WTC11 (cell line): ENCODE results near the gene SH3BP5L. TPM values are rescaled to one million over a fixed set of nuclear protein-coding genes. Genes with fewer than 3 reads are reported as not detected.
A peak's percentile ranks its signal among the peaks of the same experiment; 100 is the strongest.

ENCODE experiments used
- ATF1 ChIP-seq: sonication (generic); formaldehyde crosslinking; IDR thresholded peaks from 2 replicates; pipeline ENCODE4 v1.8.1; 2023; ENCODE audit warnings: mild to moderate bottlenecking, moderate library complexity, missing genetic modification reagents
- ELF4 ChIP-seq: sonication (generic); formaldehyde crosslinking; IDR thresholded peaks from 2 replicates; pipeline ENCODE4 v1.8.1; 2022; ENCODE audit warnings: low read depth, mild to moderate bottlenecking, moderate library complexity, missing genetic modification reagents
- EMX1 ChIP-seq: fragments of 250-450 bp; sonication (Bioruptor Pico); IDR thresholded peaks from 2 replicates; pipeline ENCODE4 v1.8.0; 2021; ENCODE audit warnings: mild to moderate bottlenecking
- FOXP1 ChIP-seq: sonication (generic); formaldehyde crosslinking; IDR thresholded peaks from 2 replicates; pipeline ENCODE4 v1.8.0; 2022; ENCODE audit warnings: missing genetic modification reagents, mild to moderate bottlenecking, moderate library complexity, borderline replicate concordance
- GABPB1 ChIP-seq: sonication (generic); formaldehyde crosslinking; IDR thresholded peaks from 2 replicates; pipeline ENCODE4 v1.8.1; 2023; ENCODE audit warnings: mild to moderate bottlenecking, missing genetic modification reagents
- HMGA2 ChIP-seq: fragments of 250-450 bp; sonication (Bioruptor Pico); IDR thresholded peaks from 2 replicates; pipeline ENCODE4 v1.4.0; 2021; ENCODE audit warnings: mild to moderate bottlenecking, moderate library complexity
- JAZF1 ChIP-seq: fragments of 250-450 bp; sonication (Bioruptor Pico); IDR thresholded peaks from 2 replicates; pipeline ENCODE4 v1.9.0; 2021; ENCODE audit warnings: moderate library complexity, mild to moderate bottlenecking, inconsistent platforms
- JUN ChIP-seq: sonication (generic); formaldehyde crosslinking; IDR thresholded peaks from 2 replicates; pipeline ENCODE4 v1.8.0; 2023; ENCODE audit warnings: mild to moderate bottlenecking, missing genetic modification reagents
- KAT7 ChIP-seq: sonication (generic); formaldehyde crosslinking; IDR thresholded peaks from 2 replicates; pipeline ENCODE4 v1.8.1; 2023; ENCODE audit warnings: missing genetic modification reagents, mild to moderate bottlenecking, borderline replicate concordance
- NFYB ChIP-seq: sonication (generic); formaldehyde crosslinking; conservative IDR thresholded peaks from 2 replicates; pipeline ENCODE4 v1.8.0; 2022; ENCODE audit warnings: low read depth, missing genetic modification reagents
- SOX15 ChIP-seq: fragments of 250-450 bp; sonication (Bioruptor Pico); IDR thresholded peaks from 2 replicates; pipeline ENCODE4 v1.9.0; 2021; ENCODE audit warnings: mild to moderate bottlenecking
- TEAD4 ChIP-seq: sonication (generic); formaldehyde crosslinking; IDR thresholded peaks from 2 replicates; pipeline ENCODE4 v1.8.0; 2022; ENCODE audit warnings: mild to moderate bottlenecking, missing genetic modification reagents
- ZNF138 ChIP-seq: sonication (generic); formaldehyde crosslinking; conservative IDR thresholded peaks from 2 replicates; pipeline ENCODE4 v1.8.1; 2022; ENCODE audit warnings: mild to moderate bottlenecking, moderate library complexity, missing genetic modification reagents
- ZNF219 ChIP-seq: sonication (generic); formaldehyde crosslinking; IDR thresholded peaks from 2 replicates; pipeline ENCODE4 v1.8.0; 2023; ENCODE audit warnings: missing genetic modification reagents, mild to moderate bottlenecking, borderline replicate concordance
- ZNF263 ChIP-seq: sonication (generic); formaldehyde crosslinking; IDR thresholded peaks from 2 replicates; pipeline ENCODE4 v1.8.1; 2022; ENCODE audit warnings: low read depth, mild to moderate bottlenecking, moderate library complexity, missing genetic modification reagents
- ZNF416 ChIP-seq: fragments of 250-450 bp; sonication (Bioruptor Pico); IDR thresholded peaks from 2 replicates; pipeline ENCODE4 v1.9.0; 2021; ENCODE audit warnings: mild to moderate bottlenecking, inconsistent platforms
- ZNF423 ChIP-seq: fragments of 250-450 bp; sonication (Bioruptor Pico); IDR thresholded peaks from 2 replicates; pipeline ENCODE4 v2.1.2; 2022; ENCODE audit warnings: mild to moderate bottlenecking, moderate library complexity
- total RNA-seq: library from RNA; stranded (reverse); gene quantifications from 3 replicates; pipeline ENCODE4 v1.2.3, GENCODE V29; 2021
- TF ChIP-seq, protein P1 (sequence below): fragments of 250-450 bp; sonication (Bioruptor Pico); IDR thresholded peaks from 2 replicates; pipeline ENCODE4 v1.9.0; 2021; ENCODE audit warnings: mild to moderate bottlenecking
- TF ChIP-seq, protein P2 (sequence below): sonication (generic); formaldehyde crosslinking; IDR thresholded peaks from 2 replicates; pipeline ENCODE4 v1.8.1; 2023; ENCODE audit warnings: mild to moderate bottlenecking, moderate library complexity, missing genetic modification reagents
- TF ChIP-seq, protein P3 (sequence below): fragments of 250-450 bp; sonication (Bioruptor Pico); IDR thresholded peaks from 2 replicates; pipeline ENCODE4 v1.9.0; 2021; ENCODE audit warnings: mild to moderate bottlenecking
- TF ChIP-seq, protein P4 (sequence below): sonication (generic); formaldehyde crosslinking; IDR thresholded peaks from 2 replicates; pipeline ENCODE4 v1.8.1; 2023; ENCODE audit warnings: mild to moderate bottlenecking, missing genetic modification reagents, borderline replicate concordance
- TF ChIP-seq, protein P5 (sequence below): sonication (generic); formaldehyde crosslinking; IDR thresholded peaks from 2 replicates; pipeline ENCODE4 v1.8.1; 2023; ENCODE audit warnings: mild to moderate bottlenecking, missing genetic modification reagents, moderate library complexity
- TF ChIP-seq, protein P6 (sequence below): sonication (generic); formaldehyde crosslinking; IDR thresholded peaks from 2 replicates; pipeline ENCODE4 v1.8.0; 2022; ENCODE audit warnings: mild to moderate bottlenecking, missing genetic modification reagents
- TF ChIP-seq, protein P7 (sequence below): fragments of 250-450 bp; sonication (Bioruptor Pico); conservative IDR thresholded peaks from 2 replicates; pipeline ENCODE4 v1.9.0; 2021; ENCODE audit warnings: mild to moderate bottlenecking
- TF ChIP-seq, protein P8 (sequence below): sonication (generic); formaldehyde crosslinking; IDR thresholded peaks from 2 replicates; pipeline ENCODE4 v1.8.1; 2022; ENCODE audit warnings: mild to moderate bottlenecking, moderate library complexity, missing genetic modification reagents

SH3BP5L gene
- total RNA-seq, 1 experiment from 2014 or later: 32.9 TPM

DNA sequence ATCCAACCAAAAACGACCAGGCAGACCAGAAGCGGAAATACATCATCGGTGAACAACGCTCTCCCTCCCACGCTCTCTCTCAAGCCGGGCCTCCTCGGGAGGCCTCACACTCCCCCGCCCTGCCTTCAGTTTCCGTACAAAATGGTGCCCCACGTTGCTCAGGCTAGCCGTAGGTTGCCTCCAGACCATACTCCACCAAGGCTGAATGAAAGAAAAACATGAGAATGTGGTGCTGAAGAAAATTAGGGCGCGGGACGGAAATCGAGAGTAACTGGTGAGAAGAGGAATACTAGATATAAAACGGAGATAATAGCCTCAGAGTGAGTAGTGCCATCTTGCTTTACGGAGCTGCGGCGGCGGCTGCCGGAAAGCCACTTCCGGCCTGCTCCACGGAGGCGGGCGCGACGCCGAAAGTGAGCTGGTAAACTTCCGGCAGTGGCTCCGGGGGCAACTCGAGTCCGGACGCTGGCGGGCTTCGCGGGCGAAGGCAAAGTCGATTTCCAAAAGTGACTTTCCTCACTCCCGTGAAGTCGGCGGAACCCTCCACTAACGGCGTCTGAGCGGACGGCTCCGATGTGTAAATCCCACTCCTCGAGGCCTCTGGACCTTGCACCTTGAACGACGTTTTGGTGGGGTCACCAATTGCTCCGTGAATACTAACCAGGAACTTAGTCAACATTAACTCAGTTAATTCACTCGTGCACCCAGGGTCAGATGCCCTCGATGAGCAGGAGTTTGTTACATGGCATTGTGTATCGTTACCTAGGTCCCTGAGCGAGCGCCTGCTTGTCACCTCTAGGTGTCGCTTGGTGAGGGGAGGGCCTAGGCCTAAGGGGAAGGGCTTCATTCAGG is at the start of gene SH3BP5L (continued):
- TF ChIP-seq, protein P1, sequence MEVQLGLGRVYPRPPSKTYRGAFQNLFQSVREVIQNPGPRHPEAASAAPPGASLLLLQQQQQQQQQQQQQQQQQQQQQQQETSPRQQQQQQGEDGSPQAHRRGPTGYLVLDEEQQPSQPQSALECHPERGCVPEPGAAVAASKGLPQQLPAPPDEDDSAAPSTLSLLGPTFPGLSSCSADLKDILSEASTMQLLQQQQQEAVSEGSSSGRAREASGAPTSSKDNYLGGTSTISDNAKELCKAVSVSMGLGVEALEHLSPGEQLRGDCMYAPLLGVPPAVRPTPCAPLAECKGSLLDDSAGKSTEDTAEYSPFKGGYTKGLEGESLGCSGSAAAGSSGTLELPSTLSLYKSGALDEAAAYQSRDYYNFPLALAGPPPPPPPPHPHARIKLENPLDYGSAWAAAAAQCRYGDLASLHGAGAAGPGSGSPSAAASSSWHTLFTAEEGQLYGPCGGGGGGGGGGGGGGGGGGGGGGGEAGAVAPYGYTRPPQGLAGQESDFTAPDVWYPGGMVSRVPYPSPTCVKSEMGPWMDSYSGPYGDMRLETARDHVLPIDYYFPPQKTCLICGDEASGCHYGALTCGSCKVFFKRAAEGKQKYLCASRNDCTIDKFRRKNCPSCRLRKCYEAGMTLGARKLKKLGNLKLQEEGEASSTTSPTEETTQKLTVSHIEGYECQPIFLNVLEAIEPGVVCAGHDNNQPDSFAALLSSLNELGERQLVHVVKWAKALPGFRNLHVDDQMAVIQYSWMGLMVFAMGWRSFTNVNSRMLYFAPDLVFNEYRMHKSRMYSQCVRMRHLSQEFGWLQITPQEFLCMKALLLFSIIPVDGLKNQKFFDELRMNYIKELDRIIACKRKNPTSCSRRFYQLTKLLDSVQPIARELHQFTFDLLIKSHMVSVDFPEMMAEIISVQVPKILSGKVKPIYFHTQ (CRISPR knock-in tag): no peak
- TF ChIP-seq, protein P2, sequence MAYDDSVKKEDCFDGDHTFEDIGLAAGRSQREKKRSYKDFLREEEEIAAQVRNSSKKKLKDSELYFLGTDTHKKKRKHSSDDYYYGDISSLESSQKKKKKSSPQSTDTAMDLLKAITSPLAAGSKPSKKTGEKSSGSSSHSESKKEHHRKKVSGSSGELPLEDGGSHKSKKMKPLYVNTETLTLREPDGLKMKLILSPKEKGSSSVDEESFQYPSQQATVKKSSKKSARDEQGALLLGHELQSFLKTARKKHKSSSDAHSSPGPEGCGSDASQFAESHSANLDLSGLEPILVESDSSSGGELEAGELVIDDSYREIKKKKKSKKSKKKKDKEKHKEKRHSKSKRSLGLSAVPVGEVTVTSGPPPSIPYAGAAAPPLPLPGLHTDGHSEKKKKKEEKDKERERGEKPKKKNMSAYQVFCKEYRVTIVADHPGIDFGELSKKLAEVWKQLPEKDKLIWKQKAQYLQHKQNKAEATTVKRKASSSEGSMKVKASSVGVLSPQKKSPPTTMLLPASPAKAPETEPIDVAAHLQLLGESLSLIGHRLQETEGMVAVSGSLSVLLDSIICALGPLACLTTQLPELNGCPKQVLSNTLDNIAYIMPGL (CRISPR knock-in tag): peak; percentile 60; the same call in 1 of the 2 replicates
- TF ChIP-seq ZNF416 (CRISPR knock-in tag) (no peak), ATF1 (CRISPR knock-in tag) (no peak), TEAD4 (CRISPR knock-in tag) (no peak), ELF4 (CRISPR knock-in tag) (no peak), NFYB (CRISPR knock-in tag) (no peak), EMX1 (CRISPR knock-in tag) (no peak), JAZF1 (CRISPR knock-in tag) (no peak), FOXP1 (CRISPR knock-in tag) (peak; percentile 87; the same call in 1 of the 2 replicates), JUN (no peak), ZNF263 (CRISPR knock-in tag) (no peak), ZNF423 (CRISPR knock-in tag) (no peak), KAT7 (CRISPR knock-in tag) (no peak), SOX15 (CRISPR knock-in tag) (no peak), ZNF138 (CRISPR knock-in tag) (no peak), HMGA2 (no peak), GABPB1 (CRISPR knock-in tag) (no peak; the same call in none of the 2 replicates), ZNF219 (CRISPR knock-in tag) (no peak)
- TF ChIP-seq, protein P3, sequence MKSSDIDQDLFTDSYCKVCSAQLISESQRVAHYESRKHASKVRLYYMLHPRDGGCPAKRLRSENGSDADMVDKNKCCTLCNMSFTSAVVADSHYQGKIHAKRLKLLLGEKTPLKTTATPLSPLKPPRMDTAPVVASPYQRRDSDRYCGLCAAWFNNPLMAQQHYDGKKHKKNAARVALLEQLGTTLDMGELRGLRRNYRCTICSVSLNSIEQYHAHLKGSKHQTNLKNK (CRISPR knock-in tag): no peak
- TF ChIP-seq, protein P4, sequence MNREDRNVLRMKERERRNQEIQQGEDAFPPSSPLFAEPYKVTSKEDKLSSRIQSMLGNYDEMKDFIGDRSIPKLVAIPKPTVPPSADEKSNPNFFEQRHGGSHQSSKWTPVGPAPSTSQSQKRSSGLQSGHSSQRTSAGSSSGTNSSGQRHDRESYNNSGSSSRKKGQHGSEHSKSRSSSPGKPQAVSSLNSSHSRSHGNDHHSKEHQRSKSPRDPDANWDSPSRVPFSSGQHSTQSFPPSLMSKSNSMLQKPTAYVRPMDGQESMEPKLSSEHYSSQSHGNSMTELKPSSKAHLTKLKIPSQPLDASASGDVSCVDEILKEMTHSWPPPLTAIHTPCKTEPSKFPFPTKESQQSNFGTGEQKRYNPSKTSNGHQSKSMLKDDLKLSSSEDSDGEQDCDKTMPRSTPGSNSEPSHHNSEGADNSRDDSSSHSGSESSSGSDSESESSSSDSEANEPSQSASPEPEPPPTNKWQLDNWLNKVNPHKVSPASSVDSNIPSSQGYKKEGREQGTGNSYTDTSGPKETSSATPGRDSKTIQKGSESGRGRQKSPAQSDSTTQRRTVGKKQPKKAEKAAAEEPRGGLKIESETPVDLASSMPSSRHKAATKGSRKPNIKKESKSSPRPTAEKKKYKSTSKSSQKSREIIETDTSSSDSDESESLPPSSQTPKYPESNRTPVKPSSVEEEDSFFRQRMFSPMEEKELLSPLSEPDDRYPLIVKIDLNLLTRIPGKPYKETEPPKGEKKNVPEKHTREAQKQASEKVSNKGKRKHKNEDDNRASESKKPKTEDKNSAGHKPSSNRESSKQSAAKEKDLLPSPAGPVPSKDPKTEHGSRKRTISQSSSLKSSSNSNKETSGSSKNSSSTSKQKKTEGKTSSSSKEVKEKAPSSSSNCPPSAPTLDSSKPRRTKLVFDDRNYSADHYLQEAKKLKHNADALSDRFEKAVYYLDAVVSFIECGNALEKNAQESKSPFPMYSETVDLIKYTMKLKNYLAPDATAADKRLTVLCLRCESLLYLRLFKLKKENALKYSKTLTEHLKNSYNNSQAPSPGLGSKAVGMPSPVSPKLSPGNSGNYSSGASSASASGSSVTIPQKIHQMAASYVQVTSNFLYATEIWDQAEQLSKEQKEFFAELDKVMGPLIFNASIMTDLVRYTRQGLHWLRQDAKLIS (CRISPR knock-in tag): no peak
- TF ChIP-seq, protein P5, sequence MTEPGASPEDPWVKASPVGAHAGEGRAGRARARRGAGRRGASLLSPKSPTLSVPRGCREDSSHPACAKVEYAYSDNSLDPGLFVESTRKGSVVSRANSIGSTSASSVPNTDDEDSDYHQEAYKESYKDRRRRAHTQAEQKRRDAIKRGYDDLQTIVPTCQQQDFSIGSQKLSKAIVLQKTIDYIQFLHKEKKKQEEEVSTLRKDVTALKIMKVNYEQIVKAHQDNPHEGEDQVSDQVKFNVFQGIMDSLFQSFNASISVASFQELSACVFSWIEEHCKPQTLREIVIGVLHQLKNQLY (CRISPR knock-in tag): no peak
- TF ChIP-seq, protein P6, sequence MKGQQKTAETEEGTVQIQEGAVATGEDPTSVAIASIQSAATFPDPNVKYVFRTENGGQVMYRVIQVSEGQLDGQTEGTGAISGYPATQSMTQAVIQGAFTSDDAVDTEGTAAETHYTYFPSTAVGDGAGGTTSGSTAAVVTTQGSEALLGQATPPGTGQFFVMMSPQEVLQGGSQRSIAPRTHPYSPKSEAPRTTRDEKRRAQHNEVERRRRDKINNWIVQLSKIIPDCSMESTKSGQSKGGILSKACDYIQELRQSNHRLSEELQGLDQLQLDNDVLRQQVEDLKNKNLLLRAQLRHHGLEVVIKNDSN: no peak
- TF ChIP-seq, protein P7, sequence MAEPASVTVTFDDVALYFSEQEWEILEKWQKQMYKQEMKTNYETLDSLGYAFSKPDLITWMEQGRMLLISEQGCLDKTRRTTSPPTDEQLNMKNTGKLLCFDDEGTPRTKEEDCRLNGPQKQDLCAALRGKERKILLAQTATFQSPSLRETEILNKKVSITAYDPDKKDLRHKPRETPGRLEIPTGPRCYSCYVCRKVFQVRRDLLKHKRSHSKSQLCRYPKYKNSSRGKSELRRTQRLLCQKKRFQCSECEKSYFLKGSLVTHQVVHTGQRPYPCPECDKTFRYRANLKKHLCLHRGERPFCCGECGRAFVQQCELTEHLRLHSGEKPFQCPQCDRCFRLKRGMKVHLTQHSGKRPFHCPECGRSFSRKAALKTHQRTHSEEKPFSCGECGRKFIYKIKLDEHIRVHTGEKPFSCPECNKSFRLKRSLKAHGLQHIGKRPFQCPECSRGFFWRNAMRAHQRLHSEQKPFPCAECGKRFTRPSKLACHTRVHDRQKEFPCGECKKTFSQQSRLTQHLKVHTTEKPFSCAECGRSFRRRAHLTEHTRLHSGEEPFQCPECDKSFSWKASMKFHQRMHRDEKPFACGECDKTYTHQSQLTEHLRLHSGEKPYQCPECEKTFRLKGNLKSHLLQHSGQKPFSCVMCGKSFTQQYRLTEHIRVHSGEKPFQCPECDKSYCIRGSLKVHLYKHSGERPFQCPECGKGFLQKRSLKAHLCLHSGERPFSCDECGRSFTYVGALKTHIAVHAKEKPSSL (CRISPR knock-in tag): no peak
- TF ChIP-seq, protein P8, sequence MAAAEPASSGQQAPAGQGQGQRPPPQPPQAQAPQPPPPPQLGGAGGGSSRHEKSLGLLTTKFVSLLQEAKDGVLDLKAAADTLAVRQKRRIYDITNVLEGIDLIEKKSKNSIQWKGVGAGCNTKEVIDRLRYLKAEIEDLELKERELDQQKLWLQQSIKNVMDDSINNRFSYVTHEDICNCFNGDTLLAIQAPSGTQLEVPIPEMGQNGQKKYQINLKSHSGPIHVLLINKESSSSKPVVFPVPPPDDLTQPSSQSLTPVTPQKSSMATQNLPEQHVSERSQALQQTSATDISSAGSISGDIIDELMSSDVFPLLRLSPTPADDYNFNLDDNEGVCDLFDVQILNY: no peak
